Stimulated activated CD4-positive, alpha-beta T cell treated with anti-CD3 and anti-CD28 coated beads, Interleukin-15, amount 100 ng/mL, for 24 hours (primary cell): ENCODE results near the gene SLC6A11.
A peak's percentile ranks its signal among the peaks of the same experiment; 100 is the strongest.

Source experiments
- DNase-seq: peaks from one replicate; pipeline ENCODE4 v3.0.0-alpha.2; 2020

Gene SLC6A11

DNA sequence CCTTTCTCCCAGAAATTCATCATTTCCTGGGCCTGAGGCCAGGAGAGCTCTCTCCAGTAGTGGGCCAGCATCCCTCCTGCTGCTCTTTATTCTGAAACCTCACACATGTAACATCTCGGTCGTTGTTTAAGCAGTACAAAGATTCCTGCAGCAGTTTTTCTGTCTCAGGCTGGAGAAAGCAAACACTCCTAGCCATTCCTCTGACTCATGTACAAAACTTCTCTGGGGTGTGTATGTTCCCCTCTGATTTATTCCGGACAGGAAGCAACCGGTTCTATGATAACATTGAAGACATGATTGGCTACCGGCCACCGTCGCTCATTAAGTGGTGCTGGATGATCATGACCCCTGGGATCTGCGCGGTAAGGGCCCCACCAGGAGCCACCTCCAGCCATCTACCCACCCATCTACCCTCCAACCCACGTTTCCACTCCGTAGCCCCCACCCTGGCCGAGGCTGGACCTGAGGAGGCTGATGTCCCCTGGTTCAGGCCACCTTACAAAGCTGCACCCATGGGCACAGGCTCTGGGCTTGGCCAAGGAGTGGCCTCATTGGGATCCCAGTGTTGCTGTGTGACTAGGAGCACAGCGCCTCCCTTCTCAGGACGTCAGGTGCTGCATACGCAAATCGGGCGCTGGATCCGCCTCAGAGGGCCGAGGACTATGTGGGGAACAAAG, 117.9 kb downstream of the SLC6A11 start:
- no peak for DNase-seq

- DNase-seq: no peak
Observed at GRCh38 chr3:10935028-10935427, 119.0 kb downstream of the SLC6A11 start.

GRCh38 chr3:10935846-10936631, 120.0 kb downstream of the SLC6A11 start:
- DNase-seq: no peak

- no peak for DNase-seq
Observed at GRCh38 chr3:10936686-10937085, 120.7 kb downstream of the SLC6A11 start.

GRCh38 chr3:10937141-10937825, 121.3 kb downstream of the SLC6A11 start:
- DNase-seq: no peak

GRCh38 chr3:10939556-10939955, 123.5 kb downstream of the SLC6A11 start:
- DNase-seq: no peak

GRCh38 chr3:10940106-10940505, 124.1 kb downstream of the SLC6A11 start:
- DNase-seq: no peak

DNA sequence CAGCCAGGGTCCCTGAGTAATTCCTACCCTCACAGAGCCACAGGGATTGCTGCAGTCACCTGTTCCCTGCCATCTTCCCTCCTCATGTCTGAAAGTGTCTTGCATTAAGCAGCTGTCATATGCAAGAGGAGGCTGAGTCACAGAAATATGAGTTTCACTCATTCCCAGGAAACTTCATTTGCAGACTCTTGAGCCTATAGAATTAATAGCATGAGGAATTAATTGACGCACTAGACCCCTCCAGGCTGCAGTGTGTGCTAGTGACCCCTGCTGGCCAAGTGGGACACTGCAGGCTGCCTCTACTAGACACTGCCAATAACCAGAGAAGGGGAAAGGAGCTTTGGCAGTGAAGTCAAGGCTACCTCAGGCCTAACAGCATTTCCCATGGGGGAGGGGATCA, 125.9 kb downstream of the SLC6A11 start:
- DNase-seq: peak; percentile 48

DNA sequence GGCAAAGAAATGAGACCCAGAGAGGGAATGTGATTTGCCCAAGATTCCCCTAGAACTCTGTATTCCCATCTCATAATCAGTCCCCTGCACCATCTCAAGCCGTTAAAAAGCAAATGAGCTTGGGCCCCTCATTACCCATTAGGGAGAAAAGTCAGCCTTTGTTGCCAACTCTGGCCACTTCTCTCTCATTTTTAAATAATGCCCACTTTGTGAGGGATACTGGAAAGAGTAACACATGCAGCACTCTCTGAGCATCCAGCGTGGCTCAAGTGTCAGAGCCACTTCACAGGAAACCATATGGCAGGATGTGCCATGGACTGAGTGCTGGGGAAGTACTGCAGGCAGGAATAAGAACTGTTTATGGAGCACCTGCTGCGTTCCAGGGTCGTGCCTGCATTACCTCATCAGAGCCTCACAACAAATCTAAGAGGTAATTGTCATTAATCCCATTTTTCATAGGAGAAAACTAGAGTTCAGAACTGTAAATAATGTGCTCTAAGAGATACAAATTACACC, 126.7 kb downstream of the SLC6A11 start:
- DNase-seq: no peak

- DNase-seq: no peak
Observed at GRCh38 chr3:10944866-10945265, 128.8 kb downstream of the SLC6A11 start.

DNA sequence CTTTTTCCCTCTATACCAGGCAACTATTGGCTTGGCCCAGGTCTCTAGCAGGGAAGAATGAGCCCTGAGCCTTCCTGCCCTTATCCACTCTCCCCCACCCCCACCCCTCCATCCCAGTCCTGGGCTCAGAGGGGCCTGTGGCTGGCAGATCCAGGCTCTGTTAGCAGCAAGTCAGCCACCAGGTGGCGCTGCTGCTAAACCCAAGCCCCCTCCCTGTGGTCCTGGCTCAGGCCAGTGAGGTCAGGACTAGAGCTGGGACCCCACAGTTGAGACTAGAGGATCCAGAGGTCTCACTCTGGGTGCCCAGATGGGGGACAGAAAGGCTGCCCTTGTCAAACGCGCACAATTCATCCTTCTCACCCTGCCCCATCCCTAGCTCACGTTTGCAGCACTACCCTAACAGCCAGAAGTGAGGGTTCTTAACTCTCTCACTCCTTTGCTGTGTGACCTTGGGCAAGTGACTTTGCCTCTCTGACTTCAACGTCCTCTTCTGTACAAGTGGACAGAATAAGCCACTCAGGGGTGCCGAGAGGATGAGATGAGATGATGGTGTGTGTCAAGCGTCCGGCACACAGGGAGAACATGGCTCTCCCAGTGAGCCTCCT, 129.8 kb downstream of the SLC6A11 start:
- peak; percentile 67 for DNase-seq

DNA sequence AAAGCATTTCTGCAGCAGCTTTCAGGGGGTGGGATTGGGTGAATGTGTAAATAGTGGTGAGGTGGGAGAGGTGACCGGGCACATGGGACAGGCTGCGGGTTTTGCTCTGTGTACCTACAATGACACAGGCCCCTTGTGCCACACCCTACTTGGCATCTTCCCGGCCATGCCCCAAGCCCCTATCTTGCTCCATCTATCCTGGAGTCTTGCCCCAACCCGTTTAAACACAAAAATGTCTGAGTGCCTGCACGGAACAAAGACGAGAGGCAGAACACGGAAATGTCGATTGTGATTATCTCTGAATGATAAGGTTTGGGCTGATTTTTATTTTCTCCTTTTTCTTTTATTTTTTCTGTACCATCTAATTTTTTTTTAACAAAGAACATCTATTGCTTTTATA, 130.5 kb downstream of the SLC6A11 start:
- no peak for DNase-seq

DNA sequence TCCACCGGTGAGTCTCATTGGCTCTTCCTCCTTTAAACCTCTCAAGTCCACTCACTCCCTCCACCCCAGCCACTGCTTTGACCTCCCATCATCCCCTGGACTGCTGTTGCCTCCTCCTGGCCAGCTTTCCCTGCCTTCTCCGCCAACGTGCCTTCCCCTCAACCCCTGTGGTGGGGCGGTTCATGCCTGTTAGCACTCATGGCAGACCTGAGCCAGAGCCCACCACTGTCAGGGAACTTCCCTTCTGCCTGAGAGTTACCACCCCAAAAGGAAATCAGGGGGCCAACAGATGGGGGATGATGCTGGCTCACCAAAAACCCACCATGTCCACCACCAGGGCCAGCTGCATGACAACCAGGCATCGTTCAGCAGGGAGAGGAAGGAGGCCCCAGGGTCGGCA, 132.3 kb downstream of the SLC6A11 start:
- no peak for DNase-seq

DNA sequence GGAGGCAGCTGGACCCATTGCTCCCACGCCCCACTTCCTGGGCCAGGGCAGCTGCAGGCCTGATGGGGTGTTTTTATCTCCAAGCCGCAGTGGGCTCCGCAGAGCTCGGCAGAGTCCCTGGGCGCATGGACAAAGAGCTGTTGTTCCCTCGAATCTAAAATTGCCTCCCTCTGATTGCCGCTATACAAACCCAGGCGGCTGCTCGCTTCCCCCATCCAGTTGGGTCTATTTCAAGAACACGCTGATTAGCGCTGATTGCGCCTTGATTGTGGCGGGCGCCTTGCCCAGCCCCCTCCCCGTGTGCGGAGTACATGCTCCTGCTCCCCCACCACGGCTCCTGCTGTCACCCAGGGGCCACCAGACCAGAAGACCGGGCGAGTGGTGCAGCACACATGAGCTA, 133.2 kb downstream of the SLC6A11 start:
- DNase-seq: no peak

GRCh38 chr3:10950476-10951294, 134.7 kb downstream of the SLC6A11 start:
- peak; percentile 15 for DNase-seq

- DNase-seq: no peak
Observed at GRCh38 chr3:10951295-10951926, 135.4 kb downstream of the SLC6A11 start.

DNA sequence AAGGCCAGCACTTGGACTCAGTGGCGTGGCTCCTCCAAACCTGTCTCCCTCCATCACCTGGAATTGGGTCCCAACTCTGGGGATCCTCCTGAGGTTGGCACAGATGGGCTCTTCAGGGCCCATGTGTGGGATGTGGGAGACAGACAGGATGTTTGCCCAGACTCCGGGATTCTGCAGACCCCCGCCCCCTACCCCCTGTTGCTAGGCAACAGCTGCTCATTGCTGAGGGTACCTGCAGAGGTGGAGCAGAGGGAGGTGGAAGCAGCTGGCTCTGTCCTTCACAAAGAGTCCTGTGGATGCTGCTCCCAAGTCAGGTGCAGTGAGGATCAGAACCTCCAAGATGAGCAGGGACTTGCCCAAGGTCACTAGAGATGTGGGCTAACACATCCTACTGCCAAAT, 136.5 kb downstream of the SLC6A11 start:
- DNase-seq: no peak

- no peak for DNase-seq
Observed at GRCh38 chr3:10954740-10955139, 138.7 kb downstream of the SLC6A11 start.

GRCh38 chr3:10955711-10956453, 139.9 kb downstream of the SLC6A11 start:
- no peak for DNase-seq

- no peak for DNase-seq
Observed at GRCh38 chr3:10956531-10956930, 140.5 kb downstream of the SLC6A11 start.

DNA sequence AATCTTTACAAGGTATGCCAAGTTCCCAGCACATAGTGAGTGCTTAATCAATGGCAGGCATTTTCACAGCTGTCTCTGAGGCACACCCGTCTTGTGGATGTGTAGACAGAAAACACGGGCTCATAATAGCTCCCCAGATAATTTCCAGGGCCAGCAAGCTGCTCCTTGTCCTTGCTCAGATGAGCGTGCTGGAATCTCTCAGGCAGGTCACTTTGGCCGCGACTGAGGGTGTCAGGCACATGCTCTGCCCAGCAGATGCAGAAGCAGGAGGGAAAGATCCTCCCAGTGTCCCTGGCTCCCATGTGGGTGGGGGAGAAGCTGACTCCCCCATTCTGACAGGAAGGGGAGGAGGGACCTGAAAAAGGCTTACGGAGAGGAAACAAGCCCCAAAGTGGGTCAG, 141.0 kb downstream of the SLC6A11 start:
- no peak for DNase-seq
